HG03025 (cell line): ENCODE data around the gene TMEM87B.
"Not testable (repeated sequence)": the region's sequence is repeated elsewhere in the genome, so short reads cannot be mapped to it uniquely, and the experiment has no call there.

Source experiments
- ATAC-seq: cut with Tn5 transposase; IDR thresholded peaks from one replicate; pipeline ENCODE4 v1.9.1; 2021; ENCODE audit warnings: mild to moderate bottlenecking, moderate library complexity; ENCODE audit not compliant: unreplicated experiment, low FRiP score

TMEM87B gene

GRCh38 chr2:112032224-112032586, 22.9 kb upstream of the TMEM87B start:
- no peak for ATAC-seq

DNA sequence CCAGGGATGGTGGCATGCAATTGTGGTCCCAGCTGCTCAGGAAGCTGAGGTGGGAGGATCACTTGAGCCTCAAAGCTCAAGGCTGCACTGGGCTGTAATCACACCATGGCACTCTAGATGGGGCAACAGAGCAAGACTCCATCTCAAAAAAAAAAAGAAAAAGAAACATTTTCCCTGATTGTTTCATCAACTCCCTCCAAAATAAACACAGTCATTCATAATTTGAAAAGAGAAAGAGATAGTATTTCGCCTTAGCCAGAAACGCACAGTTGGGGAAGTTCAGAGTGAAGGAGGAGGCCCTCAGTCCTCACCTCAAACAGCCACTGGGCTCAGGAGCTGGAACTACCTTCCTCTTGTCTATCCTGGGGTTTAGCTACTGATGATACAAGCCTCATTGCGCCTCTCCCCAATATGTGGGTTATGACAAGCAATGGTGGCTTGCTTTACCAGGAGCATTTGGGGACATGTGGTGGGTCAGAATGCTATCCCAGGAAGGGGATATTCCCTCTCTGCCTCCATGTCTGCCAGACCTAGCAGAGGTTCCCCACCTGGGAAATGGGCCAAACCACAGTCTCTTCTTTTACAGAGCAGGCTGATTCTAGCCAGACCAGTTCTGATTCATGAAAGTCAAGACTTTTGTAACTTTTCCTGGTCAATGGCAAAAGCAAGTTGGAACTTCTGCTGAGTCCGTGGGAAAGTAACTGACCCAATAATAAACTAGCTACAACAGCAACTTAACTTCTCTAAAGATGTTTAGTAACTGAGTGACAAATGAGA, 22.2 kb upstream of the TMEM87B start:
- no peak for ATAC-seq

DNA sequence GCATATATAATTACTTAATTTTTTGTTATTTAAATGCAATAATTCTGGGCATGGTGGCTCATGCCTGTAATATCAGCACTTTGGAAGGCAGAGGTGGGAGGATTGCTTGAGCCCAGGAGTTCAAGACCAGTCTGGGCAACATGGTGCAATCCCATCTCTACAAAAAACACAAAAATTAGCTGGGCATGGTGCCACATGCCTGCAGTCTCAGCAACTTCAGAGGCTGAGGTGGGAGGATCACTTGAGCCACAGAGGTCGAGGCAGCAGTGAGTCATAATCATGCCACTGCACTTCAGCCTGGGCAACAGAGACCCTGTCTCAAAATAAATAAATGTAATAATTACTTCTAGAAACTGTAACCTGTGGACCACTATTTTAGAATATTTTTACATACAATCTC, 21.5 kb upstream of the TMEM87B start:
- ATAC-seq: no peak

DNA sequence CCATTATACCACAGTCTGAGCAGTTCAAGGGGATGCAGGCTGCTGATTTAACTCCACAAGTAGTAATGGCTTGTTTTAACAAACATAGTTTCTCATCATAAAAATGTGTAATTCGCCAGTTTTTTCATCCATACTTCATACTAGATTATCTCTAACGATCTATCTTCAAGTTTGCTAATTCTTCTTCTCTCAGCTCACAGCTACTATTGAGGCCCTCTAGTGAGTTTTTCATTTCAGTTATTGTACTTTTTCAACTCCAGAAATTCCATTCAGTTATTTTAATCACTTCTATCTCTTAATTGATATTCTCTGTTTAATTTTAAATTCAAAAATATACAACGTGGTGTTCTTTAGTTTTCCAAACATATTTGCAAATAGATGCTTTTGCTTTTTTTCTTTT, 20.1 kb upstream of the TMEM87B start:
- no peak for ATAC-seq

DNA sequence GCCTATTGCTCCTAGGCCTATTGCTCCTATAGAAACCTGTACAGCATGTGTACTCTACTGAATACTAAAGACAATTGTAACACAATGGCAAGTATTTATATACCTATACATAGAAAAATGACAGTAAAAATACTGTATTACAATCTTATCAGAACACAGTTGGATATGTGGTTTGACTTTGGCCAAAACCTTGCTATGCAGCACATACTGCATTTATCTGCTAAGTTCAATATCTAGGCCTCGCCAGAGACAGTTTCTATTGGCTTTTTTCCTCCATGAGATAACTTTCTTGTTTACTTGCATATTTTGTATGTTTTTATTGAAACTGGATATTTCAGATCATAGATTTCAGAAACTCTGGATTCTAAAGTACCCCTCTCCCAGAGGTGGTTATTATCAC, 19.3 kb upstream of the TMEM87B start:
- no peak for ATAC-seq

GRCh38 chr2:112039556-112039955, 15.5 kb upstream of the TMEM87B start:
- ATAC-seq: not testable (repeated sequence)

DNA sequence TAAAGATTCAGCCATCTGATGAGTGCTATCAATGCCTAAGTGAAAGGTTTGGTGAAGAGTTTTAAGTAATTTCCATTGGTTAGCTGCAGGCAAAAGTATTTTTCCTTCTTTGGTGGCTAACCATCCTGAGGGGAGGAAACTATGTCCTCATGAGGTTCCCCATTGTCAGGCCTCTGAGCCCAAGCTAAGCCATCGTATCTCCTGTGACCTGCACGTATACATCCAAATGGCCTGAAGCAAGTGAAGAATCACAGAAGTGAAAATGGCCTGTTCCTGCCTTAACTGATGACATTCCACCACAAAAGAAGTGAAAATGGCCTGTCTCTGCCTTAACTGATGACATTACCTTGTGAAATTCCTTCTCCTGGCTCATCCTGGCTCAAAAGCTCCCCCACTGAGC, 15.0 kb upstream of the TMEM87B start:
- not testable (repeated sequence) for ATAC-seq

GRCh38 chr2:112041460-112041859, 13.6 kb upstream of the TMEM87B start:
- ATAC-seq: not testable (repeated sequence)

GRCh38 chr2:112045446-112046014, 9.5 kb upstream of the TMEM87B start:
- no peak for ATAC-seq

GRCh38 chr2:112046231-112046630, 8.8 kb upstream of the TMEM87B start:
- no peak for ATAC-seq

GRCh38 chr2:112047537-112048235, 7.4 kb upstream of the TMEM87B start:
- ATAC-seq: no peak

- ATAC-seq: no peak
These were observed 6.9 kb upstream of the TMEM87B start for GRCh38 chr2:112048236-112048592.

GRCh38 chr2:112048887-112049286, 6.2 kb upstream of the TMEM87B start:
- no peak for ATAC-seq

GRCh38 chr2:112050316-112050715, 4.8 kb upstream of the TMEM87B start:
- ATAC-seq: no peak

DNA sequence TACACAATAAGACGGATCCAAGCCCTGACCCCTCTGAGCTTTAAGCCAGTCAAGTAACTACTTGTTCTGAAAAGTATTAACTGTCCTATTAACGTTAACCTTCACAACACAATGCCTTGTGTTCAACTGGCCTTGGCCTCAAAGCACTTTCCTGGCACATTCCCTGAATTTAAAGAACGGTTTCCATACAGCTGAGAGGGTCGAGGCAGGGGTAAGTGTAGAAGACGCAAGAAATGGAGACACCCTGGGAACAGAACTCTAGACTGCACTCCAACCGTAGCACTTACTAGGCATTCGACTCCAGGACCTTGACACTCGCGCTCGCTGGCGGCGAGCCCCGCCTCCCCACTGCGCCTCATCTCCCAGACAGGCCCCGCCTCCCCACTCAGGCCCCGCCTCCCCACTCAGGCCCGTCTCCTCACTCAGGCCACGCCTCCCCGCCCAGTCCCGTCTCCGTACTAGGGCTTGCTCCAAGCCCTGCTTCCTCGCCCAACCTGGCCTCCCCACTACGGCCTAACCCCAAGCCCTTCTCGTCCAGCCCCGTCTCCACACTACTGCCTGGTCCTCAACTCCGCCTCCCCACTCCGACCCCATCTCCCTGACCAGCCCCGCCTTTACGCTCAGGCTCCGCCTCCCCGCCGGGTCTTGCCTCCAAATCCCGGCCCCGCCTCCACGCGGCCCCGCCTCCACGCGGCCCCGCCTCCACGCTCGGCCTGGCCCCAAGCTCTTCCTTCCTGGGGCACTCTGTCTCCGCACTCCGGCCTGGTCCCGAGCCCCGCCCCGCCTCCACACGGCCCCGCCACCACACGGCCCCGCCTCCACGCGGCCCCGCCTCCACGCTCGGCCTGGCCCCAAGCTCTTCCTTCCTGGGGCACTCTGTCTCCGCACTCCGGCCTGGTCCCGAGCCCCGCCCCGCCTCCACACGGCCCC, 887 bp upstream of the TMEM87B start:
- peak; percentile 66 for ATAC-seq

DNA sequence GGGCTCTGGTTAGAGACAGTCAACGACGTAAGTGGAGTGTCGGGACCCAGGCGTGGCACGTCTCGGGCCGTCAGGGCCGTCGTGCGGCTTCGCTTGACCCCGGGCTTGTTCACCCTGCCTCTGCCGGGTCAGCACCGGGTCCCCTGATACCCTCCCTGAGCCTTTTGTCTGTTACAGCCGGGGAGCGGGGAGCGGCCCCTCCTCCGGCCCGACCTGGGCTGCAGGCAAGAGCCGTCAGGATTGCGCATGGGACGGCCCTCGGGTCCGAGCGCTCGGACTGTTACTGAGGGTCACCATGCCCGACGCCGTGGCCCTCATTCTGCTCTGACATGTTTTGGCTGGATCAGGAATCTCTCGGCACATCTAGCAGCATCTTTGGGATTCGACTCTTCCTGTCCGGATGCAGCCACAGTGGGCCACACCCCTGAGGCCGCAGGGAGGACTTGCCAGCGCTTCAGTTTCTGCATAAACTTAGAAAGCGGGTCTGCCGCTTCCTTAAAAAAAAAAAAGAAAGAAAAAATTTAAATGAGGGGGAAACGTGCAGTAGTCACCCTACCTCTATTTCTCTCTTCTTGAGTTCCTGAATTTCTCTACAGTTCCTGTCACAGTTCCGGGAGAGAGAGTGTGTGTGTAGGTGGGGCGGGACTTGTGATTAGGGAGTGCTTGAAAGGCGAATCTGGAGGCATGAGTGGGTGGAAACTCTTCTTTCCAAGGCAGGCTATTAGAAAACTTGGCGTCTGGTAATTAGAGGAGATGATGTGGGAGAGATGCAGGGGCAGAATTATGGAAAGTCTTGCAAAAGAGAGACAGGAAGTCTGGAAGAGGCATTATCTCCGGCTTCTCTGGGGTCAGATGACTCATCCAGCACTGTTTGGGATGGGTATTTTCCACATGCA, 909 bp downstream of the TMEM87B start:
- ATAC-seq: no peak

- ATAC-seq: no peak
These were observed 1.5 kb downstream of the TMEM87B start for GRCh38 chr2:112056626-112056987.

- no peak for ATAC-seq
These were observed 4.6 kb downstream of the TMEM87B start for GRCh38 chr2:112059671-112060070.

DNA sequence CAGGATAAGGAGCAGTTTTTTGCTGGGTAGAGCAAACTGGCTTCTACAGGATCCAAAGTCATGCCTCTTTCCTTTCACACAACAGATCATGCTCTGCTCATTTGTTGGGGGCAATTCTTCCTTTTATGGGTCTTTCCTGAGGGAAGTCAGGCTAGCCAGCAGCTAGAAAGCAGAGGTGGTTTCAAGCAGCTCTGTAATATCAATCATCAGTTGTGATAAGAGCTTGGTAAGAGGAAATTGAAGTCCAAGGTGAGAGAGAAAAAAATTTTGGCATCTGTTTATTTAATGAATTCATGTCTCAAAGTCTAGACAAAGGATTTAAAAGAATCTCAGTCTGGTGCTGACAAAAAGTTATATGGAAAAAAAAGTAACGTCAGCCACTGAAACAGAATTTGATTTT, 6.2 kb downstream of the TMEM87B start:
- ATAC-seq: no peak

- ATAC-seq: no peak
These were observed 6.8 kb downstream of the TMEM87B start for GRCh38 chr2:112061840-112062239.
